GM12892 (cell line): ENCODE results near the gene POLR2L.

Experiments
- POLR2A ChIP-seq: IDR thresholded peaks from 2 replicates; pipeline ENCODE4 v1.6.1; 2011; ENCODE audit warnings: low read depth, low read length, control low read depth
- POLR2AphosphoS5 ChIP-seq: IDR thresholded peaks from 2 replicates; pipeline ENCODE4 v1.6.1; 2011; ENCODE audit warnings: low read depth, low read length, control low read depth
- TAF1 ChIP-seq: IDR thresholded peaks from 2 replicates; pipeline ENCODE4 v1.6.1; 2011; ENCODE audit warnings: low read depth, mild to moderate bottlenecking, control low read depth, low read length, borderline replicate concordance

DNA sequence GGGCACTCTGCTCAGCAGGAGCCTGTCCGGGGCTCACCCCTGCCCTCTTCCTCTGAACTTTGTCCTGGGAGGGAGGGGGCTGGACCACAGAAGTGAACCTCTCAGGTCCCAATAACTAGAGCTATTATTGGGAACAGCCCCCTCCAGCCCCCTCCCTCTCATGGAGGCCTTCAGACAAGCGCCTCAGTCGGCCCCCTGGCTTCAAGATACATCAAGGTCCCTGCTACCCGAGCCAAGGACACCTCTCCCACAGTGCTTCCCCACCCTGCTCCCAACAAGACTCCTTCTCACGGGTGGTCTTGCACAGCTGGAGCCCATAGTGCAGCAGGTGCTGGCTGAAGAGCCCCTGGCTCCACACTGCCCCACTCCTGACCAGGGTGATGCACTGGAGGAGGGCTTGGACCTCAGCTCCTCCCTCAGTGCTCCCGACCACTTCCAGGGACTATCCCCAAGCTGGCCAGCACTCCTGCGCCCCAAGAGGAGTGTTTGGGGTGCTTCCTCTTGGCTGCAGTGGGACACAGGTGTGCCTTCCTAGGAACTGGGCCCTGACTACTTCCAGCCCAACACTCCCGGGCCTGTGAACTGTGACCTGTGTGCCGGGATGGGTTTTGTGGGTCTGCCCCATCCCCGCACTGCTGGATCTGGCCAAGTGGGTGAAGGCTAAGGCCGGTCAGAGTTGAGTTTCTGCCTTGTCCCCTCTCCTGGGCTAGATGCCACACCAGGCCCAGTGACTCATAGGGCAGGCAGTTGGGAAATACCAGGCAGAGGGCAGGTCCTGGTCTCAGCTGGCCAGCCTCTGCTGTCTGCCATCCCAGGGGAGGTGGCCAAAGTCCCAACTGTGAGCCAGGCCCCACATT lies 21.4 kb downstream of the POLR2L start:
- TF ChIP-seq POLR2A = no peak
- TF ChIP-seq POLR2AphosphoS5 = no peak
- TF ChIP-seq TAF1 = no peak
